ENCODE measurements around the gene IPO4. TPM values are rescaled to one million over a fixed set of nuclear protein-coding genes. Genes with fewer than 3 reads are reported as not detected.

IPO4 gene
- total and polyA plus RNA-seq, 2 of the 8 experiments (the other 6 are each of a cell fraction or from before 2014, with no cell fraction given), result 55.5 to 108 TPM

GRCh38 chr14:24149302-24149969 is 39.2 kb downstream of the IPO4 start:
- H3K36me3 ChIP-seq (ENCODE audit: control insufficient read depth in 2 of 4, insufficient read depth in 4 of 4, low read length in 3 of 4), result peaks cover 14 to 32% (median 29%) of the 10 kb centered on the region in 4 experiments
- H2BK12ac ChIP-seq (ENCODE audit: low read depth, low read length), result no peak overlapping the region
- FAIRE-seq (no peak), DNase-seq (ENCODE audit: low read depth in 1 of 2, low spot score in 2 of 2) (no peak)
- no peak overlapping the region for H3K14ac ChIP-seq (ENCODE audit: insufficient read length)
- ChIA-PET CTCF (ENCODE audit: partially characterized antibody) (interaction anchor here (1.0 to 3.7 kb wide), 8 partner anchors 8 to 60 kb away, joined by 3 to 26 read pairs (median 5); partner anchors contain the start of genes EMC9, IRF9 and PSME1), POLR2A (ENCODE audit: partially characterized antibody) (interaction anchor here (0.8 to 9.6 kb wide), 16 partner anchors 8 to 91 kb away, joined by 3 to 86 read pairs (median 6); partner anchors contain the start of genes EMC9, IRF9, PCK2 and PSME1)
- H2BK15ac ChIP-seq (ENCODE audit: low read length), result no peak overlapping the region
- no peak overlapping the region for H3K4me2 ChIP-seq (ENCODE audit: insufficient read depth in 1 of 2, low read depth in 2 of 2, low read length in 2 of 2)
- H2BK120ac ChIP-seq (replicated peaks; ENCODE audit: low read depth, low read length), result no peak overlapping the region
- no peak overlapping the region for H3K23ac ChIP-seq (ENCODE audit: insufficient read length)
- H3K4me1 ChIP-seq (replicated peaks in 1 of 4; ENCODE audit: control insufficient read depth in 3 of 4, insufficient read depth in 4 of 4, low read length in 3 of 4), result peaks cover 0 to 10% (median 7%) of the 10 kb centered on the region in 4 experiments; a peak in 5 of 7 replicates
- H3K23me2 ChIP-seq (ENCODE audit: low read depth, low read length), result peaks cover 10% of the 10 kb centered on the region
- no peak overlapping the region for H2BK5ac ChIP-seq (ENCODE audit: low read depth, low read length)
- H3K4me3 ChIP-seq (ENCODE audit: extremely low read depth in 1 of 4, insufficient read depth in 2 of 4, low read depth in 3 of 4, low read length in 4 of 4), result no peak overlapping the region
- peaks cover 0 to 28% of the 10 kb centered on the region in 2 experiments; a peak in 3 of 4 replicates for H3K79me2 ChIP-seq (ENCODE audit: control insufficient read depth in 1 of 2, insufficient read depth in 2 of 2, low read length in 2 of 2)
- 0 out of 2 replicates have a peak overlapping the region, but pooled peaks have one; percentile 71 for H2AK5ac ChIP-seq (ENCODE audit: low read depth, low read length)
- no peak overlapping the region for H3K27ac ChIP-seq (ENCODE audit: low read depth, low read length)
- WGBS, 2 experiments (ENCODE audit: extremely low coverage in 1 of 2, insufficient coverage in 1 of 2, insufficient read length in 1 of 2, insufficient replicate concordance in 2 of 2, low coverage in 1 of 2, low lambda C conversion rate in 2 of 2, missing lambda C conversion rate in 1 of 2), result 92% methylated on average over 3 of the region's 3 CpGs; no CpG with 5 or more reads in 1 of the 2 experiments
- H4K8ac ChIP-seq (ENCODE audit: extremely low read depth, insufficient read depth, low read length), result no peak overlapping the region
- H3K9ac ChIP-seq (replicated peaks in 1 of 4; ENCODE audit: extremely low read depth in 1 of 4, low read depth in 3 of 4, low read length in 3 of 4), result no peak overlapping the region
- no peak overlapping the region for H3K18ac ChIP-seq (ENCODE audit: extremely low read depth, low read length)
- H3K27me3 ChIP-seq (replicated peaks in 1 of 4; ENCODE audit: control insufficient read depth in 3 of 4, extremely low read depth in 1 of 4, insufficient read depth in 3 of 4, low read length in 3 of 4), result no peaks in the 10 kb centered on the region
- no peak overlapping the region for H2BK20ac ChIP-seq (ENCODE audit: low read length)
- peaks cover 11% of the 10 kb centered on the region; the same call in 1 of the 2 replicates for H3K79me1 ChIP-seq (ENCODE audit: low read depth, low read length)
- H3K4ac ChIP-seq (replicated peaks; ENCODE audit: insufficient read length, low read depth, low read length), result no peak overlapping the region
- H3K9me3 ChIP-seq (ENCODE audit: insufficient read depth in 2 of 2, low read depth in 1 of 2, low read length in 1 of 2), result no peaks in the 10 kb centered on the region
- no peak overlapping the region for H2AFZ ChIP-seq (ENCODE audit: low read length)
- H4K20me1 ChIP-seq (replicated peaks in 1 of 2; ENCODE audit: control insufficient read depth in 1 of 2, insufficient read depth in 2 of 2, low read length in 2 of 2), result peaks cover 0 to 19% of the 10 kb centered on the region in 2 experiments
- no peak overlapping the region for H4K5ac ChIP-seq (ENCODE audit: insufficient read length, low read depth, low read length)
- no peak overlapping the region for H4K91ac ChIP-seq (replicated peaks; ENCODE audit: insufficient read length, low read length)
- H3K56ac ChIP-seq (replicated peaks; ENCODE audit: insufficient read length, low read depth, low read length), result no peak overlapping the region
- TF ChIP-seq TEAD4 (IDR thresholded peaks at IDR 0.05; ENCODE audit: low read depth, low read length), result no peak
- TF ChIP-seq HDAC6 (IDR thresholded peaks at IDR 0.05; ENCODE audit: low read depth, low read length), result no peak
- no peak for TF ChIP-seq CHD1 (IDR thresholded peaks at IDR 0.05; ENCODE audit: low read depth, low read length)
- TF ChIP-seq MAFK (IDR thresholded peaks at IDR 0.05; ENCODE audit: low read depth, low read length), result no peak
- TF ChIP-seq EP300 (IDR thresholded peaks at IDR 0.05; ENCODE audit: borderline replicate concordance in 1 of 2, low read depth in 2 of 2, low read length in 2 of 2), result no peak
- TF ChIP-seq KDM4A (IDR thresholded peaks at IDR 0.05; ENCODE audit: low read depth, low read length, severe bottlenecking), result no peak
- TF ChIP-seq TAF7 (optimal IDR thresholded peaks at IDR 0.05; ENCODE audit: borderline replicate concordance, low read depth, low read length), result no peak
- TF ChIP-seq JUND (IDR thresholded peaks at IDR 0.05; ENCODE audit: low read length), result no peak
- no peak for TF ChIP-seq YY1 (IDR thresholded peaks at IDR 0.05; ENCODE audit: low read depth, low read length)
- TF ChIP-seq SIX5 (IDR thresholded peaks at IDR 0.05; ENCODE audit: low read depth, low read length), result no peak
- TF ChIP-seq EZH2 (IDR thresholded peaks at IDR 0.05; ENCODE audit: low read depth, low read length, severe bottlenecking), result no peak
- no peak for TF ChIP-seq BRCA1 (IDR thresholded peaks at IDR 0.05; ENCODE audit: low read depth, low read length)
- no peak for TF ChIP-seq CREB1 (IDR thresholded peaks at IDR 0.05)
- no peak for TF ChIP-seq CEBPB (IDR thresholded peaks at IDR 0.05; ENCODE audit: low read depth, low read length)

Data from H1 (cell line).